GM23338 (cell line): ENCODE measurements around the gene LRRN4. TPM values are rescaled to one million over a fixed set of nuclear protein-coding genes. Genes with fewer than 3 reads are reported as not detected.

ENCODE experiments used
- ATAC-seq: fragments of 200-7000 bp; cut with Tn5 transposase; 3 replicates; pipeline ENCODE4 v1.9.1; 2020
- DNase-seq: peaks from one replicate; pipeline ENCODE4 v3.0.0-alpha.2; 2015; ENCODE audit warnings: low spot score
- H2AFZ ChIP-seq: fragments of 200-600 bp; sonication (generic); 2 replicates; pipeline ENCODE4 v1.8.0; 2016; ENCODE audit warnings: antibody characterized with exemption, mild to moderate bottlenecking, moderate library complexity
- H3F3A ChIP-seq: fragments of 200-600 bp; sonication (generic); replicated peaks from 2 replicates; pipeline ENCODE4 v1.8.0; 2017; ENCODE audit warnings: antibody characterized with exemption, mixed run types, low read depth
- H3K27ac ChIP-seq: fragments of 200-600 bp; sonication (generic); 2 replicates; pipeline ENCODE4 v1.6.1; 2016; ENCODE audit warnings: low read depth
- H3K27me3 ChIP-seq: fragments of 200-600 bp; sonication (generic); 2 replicates; pipeline ENCODE4 v1.8.0; 2016; ENCODE audit warnings: mild to moderate bottlenecking, mixed run types, moderate library complexity; ENCODE audit not compliant: insufficient read depth
- H3K36me3 ChIP-seq: fragments of 200-600 bp; sonication (generic); 2 replicates; pipeline ENCODE4 v1.8.0; 2016; ENCODE audit warnings: mild to moderate bottlenecking; ENCODE audit not compliant: insufficient read depth
- H3K4me1 ChIP-seq: fragments of 200-600 bp; sonication (generic); 2 replicates; pipeline ENCODE4 v1.8.0; 2016; ENCODE audit warnings: mild to moderate bottlenecking, moderate library complexity; ENCODE audit not compliant: insufficient read depth
- H3K4me2 ChIP-seq: fragments of 200-600 bp; sonication (generic); 2 replicates; pipeline ENCODE4 v1.7.1; 2017; ENCODE audit warnings: mixed run types
- H3K4me3 ChIP-seq: fragments of 200-600 bp; sonication (generic); 2 replicates; pipeline ENCODE4 v1.6.1; 2016; ENCODE audit warnings: mixed run types
- H3K79me2 ChIP-seq: fragments of 200-600 bp; sonication (generic); replicated peaks from 2 replicates; pipeline ENCODE4 v1.8.0; 2017; ENCODE audit warnings: mild to moderate bottlenecking; ENCODE audit not compliant: insufficient read depth
- H3K9me2 ChIP-seq: fragments of 200-600 bp; sonication (generic); 2 replicates; pipeline ENCODE4 v1.8.0; 2017; ENCODE audit not compliant: insufficient read depth
- H4K20me1 ChIP-seq: fragments of 200-600 bp; sonication (generic); replicated peaks from 2 replicates; pipeline ENCODE4 v1.8.0; 2017; ENCODE audit warnings: mild to moderate bottlenecking; ENCODE audit not compliant: insufficient read depth
- H3K27ac Mint-ChIP-seq: 2 replicates; pipeline ENCODE4 v1.8.0; 2020; ENCODE audit warnings: inconsistent platforms, mild to moderate bottlenecking, moderate library complexity, mixed read lengths
- H3K27me3 Mint-ChIP-seq: 3 replicates; pipeline ENCODE4 v1.8.0; 2022; ENCODE audit warnings: low read depth, mild to moderate bottlenecking, moderate library complexity, mixed read lengths, inconsistent platforms; ENCODE audit not compliant: insufficient read depth, poor library complexity
- H3K36me3 Mint-ChIP-seq: 3 replicates; pipeline ENCODE4 v1.8.0; 2021; ENCODE audit warnings: low read depth, mild to moderate bottlenecking, inconsistent platforms, moderate library complexity, mixed read lengths
- H3K4me1 Mint-ChIP-seq: 3 replicates; pipeline ENCODE4 v1.8.0; 2020; ENCODE audit warnings: mild to moderate bottlenecking, inconsistent platforms, mixed read lengths
- H3K4me3 Mint-ChIP-seq: 3 replicates; pipeline ENCODE4 v1.8.0; 2021; ENCODE audit warnings: moderate library complexity, mild to moderate bottlenecking, inconsistent platforms, mixed read lengths
- H3K9me3 Mint-ChIP-seq: 3 replicates; pipeline ENCODE4 v1.8.0; 2020; ENCODE audit warnings: moderate library complexity, mild to moderate bottlenecking, inconsistent platforms, mixed read lengths
- CREB1 ChIP-seq: fragments of 250-450 bp; sonication (Bioruptor Pico); IDR thresholded peaks from 2 replicates; pipeline ENCODE4 v1.5.0; 2020; ENCODE audit warnings: low read depth, mild to moderate bottlenecking, moderate library complexity
- CTCF ChIP-seq, 2 experiments: fragments of 200-600 bp in 1 of 2; sonication (generic) in 1 of 2; conservative IDR thresholded peaks; 2 replicates each; pipeline versions ENCODE4 v1.5.1 to v1.6.1; 2016 to 2017; ENCODE audit warnings: antibody characterized with exemption in 2 of 2, low read depth in 2 of 2, mild to moderate bottlenecking in 2 of 2, moderate library complexity in 1 of 2
- ETS1 ChIP-seq: IDR thresholded peaks from 2 replicates; pipeline ENCODE4 v1.6.1; 2016; ENCODE audit warnings: antibody characterized with exemption
- EZH2 ChIP-seq: fragments of 200-600 bp; sonication (generic); IDR thresholded peaks from one replicate; pipeline ENCODE4 v1.8.0; 2017; ENCODE audit warnings: antibody characterized with exemption, mild to moderate bottlenecking, low read depth; ENCODE audit not compliant: unreplicated experiment
- EZH2phosphoT487 ChIP-seq: fragments of 200-600 bp; sonication (generic); IDR thresholded peaks from one replicate; pipeline ENCODE4 v1.8.1; 2018; ENCODE audit warnings: antibody characterized with exemption; ENCODE audit not compliant: unreplicated experiment
- JUNB ChIP-seq: IDR thresholded peaks from one replicate; pipeline ENCODE4 v1.6.1; 2016; ENCODE audit warnings: antibody characterized with exemption; ENCODE audit not compliant: unreplicated experiment
- NANOG ChIP-seq: IDR thresholded peaks from 2 replicates; pipeline ENCODE4 v1.6.1; 2016; ENCODE audit warnings: antibody characterized with exemption, borderline replicate concordance
- POLR2AphosphoS5 ChIP-seq: IDR thresholded peaks from 2 replicates; pipeline ENCODE4 v1.6.1; 2016; ENCODE audit warnings: antibody characterized with exemption, low read depth
- REST ChIP-seq: IDR thresholded peaks from one replicate; pipeline ENCODE4 v1.6.1; 2018; ENCODE audit warnings: antibody characterized with exemption; ENCODE audit not compliant: unreplicated experiment
- STAT1 ChIP-seq: IDR thresholded peaks from one replicate; pipeline ENCODE4 v1.6.1; 2016; ENCODE audit warnings: antibody characterized with exemption; ENCODE audit not compliant: unreplicated experiment
- ZNF114 ChIP-seq: fragments of 250-450 bp; sonication (Bioruptor Pico); IDR thresholded peaks from 2 replicates; pipeline ENCODE4 v1.5.0; 2020; ENCODE audit warnings: mild to moderate bottlenecking, moderate library complexity
- ZNF331 ChIP-seq: fragments of 250-450 bp; sonication (Bioruptor Pico); IDR thresholded peaks from 2 replicates; pipeline ENCODE4 v1.5.0; 2020; ENCODE audit warnings: low read depth, mild to moderate bottlenecking, moderate library complexity
- ZNF462 ChIP-seq: fragments of 250-450 bp; sonication (Bioruptor Pico); IDR thresholded peaks from 2 replicates; pipeline ENCODE4 v1.5.0; 2020; ENCODE audit warnings: mild to moderate bottlenecking, moderate library complexity
- polyA plus RNA-seq: library from polyadenylated mRNA; unstranded; fragments of >200 nt; fragmentation: Nextera tagmentation; extraction: Ambion mirVana; gene quantifications from 2 replicates; pipeline ENCODE4 v1.2.1, GENCODE V29; 2016
- total RNA-seq: library from RNA; depleted of rRNA; stranded (reverse); fragments of >200 nt; shearing (Covaris generic); gene quantifications from 2 replicates; pipeline ENCODE4 v1.2.3, GENCODE V29; 2014

Gene LRRN4
- total and polyA plus RNA-seq, 2 experiments from 2014 or later: 0.21 to 2.2 TPM

GRCh38 chr20:6058684-6059295, 4.9 kb upstream of the LRRN4 start:
- Mint-ChIP-seq H3K36me3 (no peaks in the 10 kb centered on the region), H3K27me3 (peaks cover 11% of the 10 kb centered on the region), H3K4me1 (peaks cover 12% of the 10 kb centered on the region), H3K4me3 (no peak overlapping the region), H3K9me3 (no peaks in the 10 kb centered on the region; the same call in 2 of the 3 replicates), H3K27ac (no peak overlapping the region)
- H4K20me1 ChIP-seq: no peaks in the 10 kb centered on the region
- no peaks in the 10 kb centered on the region for H3F3A ChIP-seq
- no peak overlapping the region for H3K4me3 ChIP-seq
- DNase-seq: no peak
- ATAC-seq: no peak
- no peaks in the 10 kb centered on the region for H3K79me2 ChIP-seq
- peaks cover 13% of the 10 kb centered on the region; the same call in 1 of the 2 replicates for H3K27me3 ChIP-seq
- H3K4me2 ChIP-seq: no peak overlapping the region
- H3K4me1 ChIP-seq: peaks cover 8% of the 10 kb centered on the region
- H3K9me2 ChIP-seq: no peaks in the 10 kb centered on the region
- no peak overlapping the region for H2AFZ ChIP-seq
- H3K36me3 ChIP-seq: no peaks in the 10 kb centered on the region
- no peak overlapping the region for H3K27ac ChIP-seq
- TF ChIP-seq ZNF331 (CRISPR knock-in tag): no peak
- TF ChIP-seq ZNF462 (CRISPR knock-in tag): no peak
- TF ChIP-seq NANOG: no peak
- no peak for TF ChIP-seq CREB1 (CRISPR knock-in tag)
- no peak for TF ChIP-seq ETS1
- TF ChIP-seq CTCF (conservative IDR thresholded peaks at IDR 0.05; ENCODE audit: low read depth in 2 of 2): no peak
- no peak for TF ChIP-seq ZNF114 (CRISPR knock-in tag)
- no peak for TF ChIP-seq REST
- no peak for TF ChIP-seq EZH2phosphoT487
- no peak for TF ChIP-seq STAT1
- TF ChIP-seq EZH2: no peak
- TF ChIP-seq JUNB: no peak
- no peak for TF ChIP-seq POLR2AphosphoS5
